ENCODE results near the gene PHF10. TPM values are rescaled to one million over a fixed set of nuclear protein-coding genes. Genes with fewer than 3 reads are reported as not detected.

PHF10 gene
- total and polyA plus RNA-seq, 2 of the 4 experiments (the other 2 are of a cell fraction), result 7.3 to 15.9 TPM

DNA sequence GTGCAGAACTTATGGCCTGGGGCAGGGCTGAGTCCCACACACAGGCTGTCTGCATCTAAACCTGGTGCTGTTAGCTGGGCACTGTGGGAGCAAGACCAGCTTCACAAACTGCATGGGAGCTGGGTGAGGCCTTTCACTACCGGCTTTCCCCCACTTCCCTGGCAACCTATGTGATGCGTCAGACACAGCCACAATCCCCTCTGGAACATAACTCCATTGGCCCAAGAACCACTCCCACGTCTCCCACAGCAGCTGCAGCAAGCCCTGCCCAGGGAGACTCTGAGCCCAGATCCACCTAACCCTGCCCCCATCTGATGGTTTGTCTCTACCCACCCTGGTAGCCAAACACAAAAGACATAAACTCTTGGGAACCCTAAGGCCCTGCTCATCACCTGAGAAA is 31.8 kb downstream of the PHF10 start:
- Histone ChIP-seq H3K4me3 (ENCODE audit: insufficient read depth, low read depth, low read length) (no peak overlapping the region), H3K14ac (replicated peaks; ENCODE audit: low read depth, low read length) (no peak overlapping the region), H3K18ac (ENCODE audit: low read depth, low read length) (no peak overlapping the region), H3K56ac (ENCODE audit: extremely low read depth, insufficient read depth, low read length) (no peak overlapping the region), H2AK9ac (replicated peaks; ENCODE audit: low read depth, low read length, poor library complexity) (no peak overlapping the region), H3K4me2 (ENCODE audit: low read depth, low read length) (no peak overlapping the region), H3K36me3 (ENCODE audit: control insufficient read depth, insufficient read depth, low read length) (peaks cover 8% of the 10 kb centered on the region), H4K8ac (ENCODE audit: low read depth in 2 of 2, low read length in 2 of 2) (no peak overlapping the region), H2BK20ac (ENCODE audit: low read depth, low read length) (no peak overlapping the region), H2BK5ac (ENCODE audit: low read depth, low read length, poor library complexity, severe bottlenecking) (no peak overlapping the region), H2AK5ac (ENCODE audit: low read depth, low read length) (no peak overlapping the region), H3K9me1 (ENCODE audit: insufficient read depth, low read length) (peaks cover 7% of the 10 kb centered on the region), H2BK120ac (ENCODE audit: low read depth, low read length) (no peak overlapping the region), H3K9me3 (ENCODE audit: control insufficient read depth, insufficient read depth, low read length) (peaks cover 4% of the 10 kb centered on the region; the same call in 1 of the 2 replicates), H3K27ac (ENCODE audit: insufficient read depth, low read length) (no peak overlapping the region), H4K20me1 (ENCODE audit: insufficient read depth, low read length) (peaks cover 3% of the 10 kb centered on the region; the same call in 1 of the 2 replicates), H3K4ac (ENCODE audit: low read depth, low read length) (no peak overlapping the region), H3K27me3 (ENCODE audit: control insufficient read depth, insufficient read depth, low read length) (no peaks in the 10 kb centered on the region), H3K23ac (ENCODE audit: low read depth, low read length) (no peak overlapping the region), H3K9ac (ENCODE audit: low read depth, low read length) (no peak overlapping the region), H2AFZ (replicated peaks; ENCODE audit: low read length, poor library complexity) (no peak overlapping the region), H4K5ac (ENCODE audit: low read depth, low read length) (no peak overlapping the region), H3K79me1 (ENCODE audit: low read depth in 1 of 2, low read length in 2 of 2) (peaks cover 18 to 42% of the 10 kb centered on the region in 2 experiments), H2BK15ac (ENCODE audit: low read depth, low read length) (no peak overlapping the region), H3K4me1 (ENCODE audit: control insufficient read depth, insufficient read depth, low read length) (peaks cover 4% of the 10 kb centered on the region), H4K91ac (ENCODE audit: insufficient read depth, low read depth, low read length) (no peak overlapping the region)
- TF ChIP-seq CEBPB (IDR thresholded peaks at IDR 0.05; ENCODE audit: low read depth, low read length) (no peak), MXI1 (IDR thresholded peaks at IDR 0.05; ENCODE audit: borderline replicate concordance, low read depth, low read length) (no peak), USF2 (IDR thresholded peaks at IDR 0.05; ENCODE audit: low read depth, low read length) (no peak), RCOR1 (IDR thresholded peaks at IDR 0.05; ENCODE audit: insufficient replicate concordance, low read length) (no peak), RFX5 (IDR thresholded peaks at IDR 0.05; ENCODE audit: low read depth, low read length) (no peak), RAD21 (IDR thresholded peaks at IDR 0.05; ENCODE audit: low read length) (no peak), POLR2A (IDR thresholded peaks at IDR 0.05; ENCODE audit: low read depth, low read length) (no peak), NFE2L2 (IDR thresholded peaks at IDR 0.05; ENCODE audit: low read depth, low read length) (no peak), MAZ (IDR thresholded peaks at IDR 0.05; ENCODE audit: borderline replicate concordance, low read depth, low read length) (no peak), BHLHE40 (IDR thresholded peaks at IDR 0.05; ENCODE audit: low read depth, low read length) (no peak), FOS (IDR thresholded peaks at IDR 0.05; ENCODE audit: low read depth, low read length) (no peak), CTCF (conservative IDR thresholded peaks at IDR 0.05; ENCODE audit: low read depth, low read length) (no peak), SMC3 (IDR thresholded peaks at IDR 0.05; ENCODE audit: low read depth, low read length) (no peak), CHD1 (IDR thresholded peaks at IDR 0.05; ENCODE audit: low read depth, low read length) (no peak), MAFK (IDR thresholded peaks at IDR 0.05; ENCODE audit: low read depth, low read length) (no peak)
- TF ChIP-seq, protein P1, sequence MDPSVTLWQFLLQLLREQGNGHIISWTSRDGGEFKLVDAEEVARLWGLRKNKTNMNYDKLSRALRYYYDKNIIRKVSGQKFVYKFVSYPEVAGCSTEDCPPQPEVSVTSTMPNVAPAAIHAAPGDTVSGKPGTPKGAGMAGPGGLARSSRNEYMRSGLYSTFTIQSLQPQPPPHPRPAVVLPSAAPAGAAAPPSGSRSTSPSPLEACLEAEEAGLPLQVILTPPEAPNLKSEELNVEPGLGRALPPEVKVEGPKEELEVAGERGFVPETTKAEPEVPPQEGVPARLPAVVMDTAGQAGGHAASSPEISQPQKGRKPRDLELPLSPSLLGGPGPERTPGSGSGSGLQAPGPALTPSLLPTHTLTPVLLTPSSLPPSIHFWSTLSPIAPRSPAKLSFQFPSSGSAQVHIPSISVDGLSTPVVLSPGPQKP (IDR thresholded peaks at IDR 0.05; ENCODE audit: borderline replicate concordance, low read depth, low read length), result no peak
- ChIA-PET POLR2A (ENCODE audit: unreplicated experiment) (no interaction called here), CTCF (no interaction called here)
- DNase-seq (no peak), ATAC-seq (ENCODE audit: low read depth) (no peak)
- intact Hi-C loops (cut with micrococcal nuclease) (no loop called here), dilution Hi-C loops (cut with HindIII; ENCODE audit: low sequenced_read_pairs, unreplicated experiment) (no loop called here), in situ Hi-C loops (cut with MboI; ENCODE audit: low sequenced_read_pairs) (no loop called here)
- BruUV-seq (replicated peaks), result no TSS peak
- 100% methylated on average over 1 of the region's 3 CpGs; no CpG with 5 or more reads in 1 of the 2 experiments for WGBS, 2 experiments (ENCODE audit: extremely low coverage in 2 of 2, insufficient read length in 1 of 2)

All from IMR-90 (cell line).